Measurements from ENCODE around the gene PRR29.
"Not testable (repeated sequence)": the region's sequence is repeated elsewhere in the genome, so short reads cannot be mapped to it uniquely, and the experiment has no call there.

Gene PRR29

GRCh38 chr17:63975541-63976092 is 22.5 kb upstream of the PRR29 start:
- no peak for TF ChIP-seq CTCF (IDR thresholded peaks at IDR 0.05; ENCODE audit: insufficient read depth, low read length, poor library complexity, severe bottlenecking)
- no peak for DNase-seq (ENCODE audit: extremely low read depth, insufficient read length)
- no peak overlapping the region for H3K4me3 ChIP-seq (replicated peaks; ENCODE audit: low read depth, low read length)
- no peaks in the 10 kb centered on the region for H3K27me3 ChIP-seq (replicated peaks; ENCODE audit: control insufficient read depth, insufficient read depth, low read length)
- H3K36me3 ChIP-seq (ENCODE audit: control insufficient read depth, insufficient read depth, low read length): no peaks in the 10 kb centered on the region

- no peak for DNase-seq (ENCODE audit: extremely low read depth, insufficient read length)
- Histone ChIP-seq H3K36me3 (ENCODE audit: control insufficient read depth, insufficient read depth, low read length) (no peaks in the 10 kb centered on the region), H3K27me3 (replicated peaks; ENCODE audit: control insufficient read depth, insufficient read depth, low read length) (no peaks in the 10 kb centered on the region), H3K4me3 (replicated peaks; ENCODE audit: low read depth, low read length) (no peak overlapping the region)
- TF ChIP-seq CTCF (IDR thresholded peaks at IDR 0.05; ENCODE audit: insufficient read depth, low read length, poor library complexity, severe bottlenecking): no peak
Measured at GRCh38 chr17:63976702-63977101, 21.4 kb upstream of the PRR29 start.

GRCh38 chr17:63978272-63979200 is 19.6 kb upstream of the PRR29 start:
- no peaks in the 10 kb centered on the region for H3K27me3 ChIP-seq (replicated peaks; ENCODE audit: control insufficient read depth, insufficient read depth, low read length)
- H3K4me3 ChIP-seq (replicated peaks; ENCODE audit: low read depth, low read length): no peak overlapping the region
- no peak for DNase-seq (ENCODE audit: extremely low read depth, insufficient read length)
- no peaks in the 10 kb centered on the region for H3K36me3 ChIP-seq (ENCODE audit: control insufficient read depth, insufficient read depth, low read length)
- TF ChIP-seq CTCF (IDR thresholded peaks at IDR 0.05; ENCODE audit: insufficient read depth, low read length, poor library complexity, severe bottlenecking): no peak

- H3K36me3 ChIP-seq (ENCODE audit: control insufficient read depth, insufficient read depth, low read length); H3K27me3 ChIP-seq (replicated peaks; ENCODE audit: control insufficient read depth, insufficient read depth, low read length); H3K4me3 ChIP-seq (replicated peaks; ENCODE audit: low read depth, low read length); DNase-seq (ENCODE audit: extremely low read depth, insufficient read length): not testable (repeated sequence)
Measured at GRCh38 chr17:63982641-63983040, 15.5 kb upstream of the PRR29 start.

- no peaks in the 10 kb centered on the region for H3K27me3 ChIP-seq (replicated peaks; ENCODE audit: control insufficient read depth, insufficient read depth, low read length)
- DNase-seq (ENCODE audit: extremely low read depth, insufficient read length): no peak
- no peaks in the 10 kb centered on the region for H3K36me3 ChIP-seq (ENCODE audit: control insufficient read depth, insufficient read depth, low read length)
- TF ChIP-seq CTCF (IDR thresholded peaks at IDR 0.05; ENCODE audit: insufficient read depth, low read length, poor library complexity, severe bottlenecking): no peak
- H3K4me3 ChIP-seq (replicated peaks; ENCODE audit: low read depth, low read length): no peak overlapping the region
Measured at GRCh38 chr17:63983320-63983719, 14.8 kb upstream of the PRR29 start.

GRCh38 chr17:63984236-63984635 is 13.9 kb upstream of the PRR29 start:
- Histone ChIP-seq H3K4me3 (replicated peaks; ENCODE audit: low read depth, low read length) (no peak overlapping the region), H3K36me3 (ENCODE audit: control insufficient read depth, insufficient read depth, low read length) (no peaks in the 10 kb centered on the region), H3K27me3 (replicated peaks; ENCODE audit: control insufficient read depth, insufficient read depth, low read length) (no peaks in the 10 kb centered on the region)
- DNase-seq (ENCODE audit: extremely low read depth, insufficient read length): no peak
- TF ChIP-seq CTCF (IDR thresholded peaks at IDR 0.05; ENCODE audit: insufficient read depth, low read length, poor library complexity, severe bottlenecking): no peak
